Natural killer cell (primary cell): ENCODE measurements around the gene NFIB. TPM values are rescaled to one million over a fixed set of nuclear protein-coding genes. Genes with fewer than 3 reads are reported as not detected.

ENCODE experiments used
- ATAC-seq, 3 donors: fragments of 150-1000 bp in 2 of 3; fragments of 200-7000 bp in 1 of 3; cut with Tn5 transposase; 1 replicate in 1 of 3; 2 replicates in 2 of 3; pipeline ENCODE4 v1.10.0; 2021; ENCODE audit warnings: mild to moderate bottlenecking in 2 of 3, moderate library complexity in 2 of 3
- DNase-seq, 2 donors: peaks; one replicate each; pipeline versions ENCODE4 v3.0.0 to v3.0.0-alpha.2; 2013 to 2021; ENCODE audit warnings: mixed read lengths in 1 of 2
- H3K27ac ChIP-seq: one replicate; pipeline ENCODE4 v1.5.1; 2013; ENCODE audit warnings: mild to moderate bottlenecking, low read length
- H3K27me3 ChIP-seq: one replicate; pipeline ENCODE4 v1.6.1; 2013; ENCODE audit warnings: low read length; ENCODE audit not compliant: control insufficient read depth, insufficient read depth
- H3K36me3 ChIP-seq: one replicate; pipeline ENCODE4 v1.6.1; 2013; ENCODE audit warnings: low read length; ENCODE audit not compliant: control insufficient read depth, insufficient read depth
- H3K4me1 ChIP-seq: one replicate; pipeline ENCODE4 v1.6.1; 2013; ENCODE audit warnings: low read length; ENCODE audit not compliant: control insufficient read depth, insufficient read depth
- H3K4me3 ChIP-seq: one replicate; pipeline ENCODE4 v1.5.1; 2013; ENCODE audit warnings: low read length
- H3K9me3 ChIP-seq: one replicate; pipeline ENCODE4 v1.6.1; 2013; ENCODE audit warnings: low read length; ENCODE audit not compliant: control insufficient read depth, insufficient read depth
- H3K27ac Mint-ChIP-seq, 2 donors: one replicate each; pipeline ENCODE4 v1.8.0; 2022; ENCODE audit warnings: mild to moderate bottlenecking in 2 of 2, mixed read lengths in 2 of 2, moderate library complexity in 1 of 2
- H3K27me3 Mint-ChIP-seq, 2 donors: one replicate each; pipeline ENCODE4 v1.8.0; 2022; ENCODE audit warnings: low read depth in 2 of 2, mixed read lengths in 2 of 2
- H3K36me3 Mint-ChIP-seq: one replicate; pipeline ENCODE4 v1.8.0; 2022; ENCODE audit warnings: mixed read lengths
- H3K4me1 Mint-ChIP-seq, 2 donors: one replicate each; pipeline ENCODE4 v1.8.0; 2022; ENCODE audit warnings: mixed read lengths in 2 of 2
- H3K4me3 Mint-ChIP-seq: one replicate; pipeline ENCODE4 v1.8.0; 2022; ENCODE audit warnings: mild to moderate bottlenecking, moderate library complexity, mixed read lengths
- H3K9me3 Mint-ChIP-seq, 2 donors: one replicate each; pipeline ENCODE4 v1.8.0; 2022; ENCODE audit warnings: mixed read lengths in 2 of 2
- CTCF ChIP-seq: fragments of 200-600 bp; IDR thresholded peaks from one replicate; pipeline ENCODE4 v1.8.0; 2022; ENCODE audit warnings: antibody characterized with exemption
- WGBS: methylation state at CpG from one replicate; pipeline ENCODE4 v1.1.7; 2013; ENCODE audit warnings: missing lambda C conversion rate; ENCODE audit not compliant: insufficient coverage; 5-methylcytosine and 5-hydroxymethylcytosine counted together
- intact Hi-C: fragments of 100-400 bp; cut with micrococcal nuclease; formaldehyde crosslinking; loops from one replicate; pipeline ENCODE4 v1.14.2; 2022
- total RNA-seq, 4 donors: library from RNA; stranded (reverse); fragments of 120-200 nt in 1 of 4; gene quantifications; one replicate each; pipeline versions ENCODE4 v1.2.3 to v1.2.4, GENCODE V29; 2013 to 2022

NFIB gene
- total RNA-seq, 3 donors from 2014 or later (not counting 1 experiment from before 2014, with no cell fraction given): 0.20 to 0.21 TPM; not detected in 1

- ATAC-seq (no peak), DNase-seq (no peak)
- intact Hi-C loops: no loop called here
- Mint-ChIP-seq H3K27ac (no peak overlapping the region), H3K27me3 (no peaks in the 10 kb centered on the region), H3K4me1 (no peaks in the 10 kb centered on the region), H3K4me3 (no peak overlapping the region), H3K36me3 (no peaks in the 10 kb centered on the region), H3K9me3 (peaks cover 0 to 2% of the 10 kb centered on the region in 2 donors)
- Histone ChIP-seq H3K27me3 (peaks cover 2% of the 10 kb centered on the region), H3K4me3 (no peak overlapping the region), H3K27ac (no peak overlapping the region), H3K36me3 (no peaks in the 10 kb centered on the region), H3K9me3 (no peaks in the 10 kb centered on the region), H3K4me1 (no peaks in the 10 kb centered on the region)
- no peak for TF ChIP-seq CTCF
- 100% methylated on average over 2 of the region's 2 CpGs for whole genome bisulfite sequencing
Observed at GRCh38 chr9:14249527-14249926, 64.4 kb downstream of the NFIB start.

DNA sequence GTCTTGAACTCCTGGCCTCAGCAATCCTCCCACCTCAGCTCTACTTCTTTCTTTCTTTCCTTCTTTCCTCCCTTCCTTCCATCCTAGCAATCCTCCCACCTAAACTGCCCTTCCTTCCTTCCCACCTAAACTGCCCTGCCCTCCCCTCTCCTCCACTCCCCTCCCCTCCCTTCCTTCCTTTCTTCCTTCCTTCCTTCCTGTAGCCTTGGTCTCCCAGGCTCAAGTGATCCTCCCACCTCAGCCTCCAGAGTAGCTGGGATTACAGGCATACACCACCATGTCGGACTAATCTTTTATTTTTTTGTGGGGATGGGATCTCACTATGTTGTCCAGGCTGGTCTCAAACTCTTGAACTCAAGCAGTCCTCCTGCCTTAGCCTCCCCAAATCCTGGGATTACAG lies 65.8 kb downstream of the NFIB start:
- no peaks in the 10 kb centered on the region for H3K27me3 Mint-ChIP-seq
- no peak overlapping the region for H3K4me3 Mint-ChIP-seq
- H3K4me3 ChIP-seq: no peak overlapping the region
- no peaks in the 10 kb centered on the region for H3K4me1 ChIP-seq
- WGBS: 50% methylated on average over 1 of the region's 1 CpG
- no peak overlapping the region for H3K27ac ChIP-seq
- no peaks in the 10 kb centered on the region for H3K4me1 Mint-ChIP-seq
- TF ChIP-seq CTCF: no peak
- no peaks in the 10 kb centered on the region for H3K36me3 ChIP-seq
- no peaks in the 10 kb centered on the region for H3K36me3 Mint-ChIP-seq
- no peak overlapping the region for H3K27ac Mint-ChIP-seq
- ATAC-seq: no peak
- peaks cover 2% of the 10 kb centered on the region for H3K27me3 ChIP-seq
- DNase-seq: no peak
- peaks cover 0 to 2% of the 10 kb centered on the region in 2 donors for H3K9me3 Mint-ChIP-seq
- no peaks in the 10 kb centered on the region for H3K9me3 ChIP-seq
- intact Hi-C loops: no loop called here

DNA sequence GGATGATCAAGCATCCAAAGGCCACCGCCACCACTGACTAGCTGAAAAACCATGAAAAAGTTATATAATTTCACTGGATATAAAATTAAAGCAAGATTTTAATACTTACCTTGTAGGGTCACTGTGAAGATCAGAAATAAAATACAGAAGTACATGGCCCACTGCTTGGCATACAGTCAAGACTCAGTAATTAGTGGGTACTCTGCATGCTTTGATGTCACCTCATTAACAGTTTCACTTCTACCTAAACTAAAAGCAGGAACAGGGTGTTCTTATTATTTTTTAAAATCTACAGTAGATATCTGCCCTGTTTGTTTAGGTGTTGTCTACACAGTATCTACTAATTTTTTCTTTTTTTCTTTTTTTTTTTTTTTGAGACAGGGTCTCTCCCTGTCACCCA lies 66.4 kb downstream of the NFIB start:
- no peak for ATAC-seq
- 100% methylated on average over 1 of the region's 1 CpG for WGBS
- no peaks in the 10 kb centered on the region for H3K27me3 Mint-ChIP-seq
- no peak overlapping the region for H3K4me3 ChIP-seq
- intact Hi-C loops: no loop called here
- no peaks in the 10 kb centered on the region for H3K9me3 ChIP-seq
- H3K27ac ChIP-seq: no peak overlapping the region
- DNase-seq: no peak
- no peaks in the 10 kb centered on the region for H3K36me3 Mint-ChIP-seq
- peaks cover 0 to 2% of the 10 kb centered on the region in 2 donors for H3K9me3 Mint-ChIP-seq
- H3K4me1 Mint-ChIP-seq: no peaks in the 10 kb centered on the region
- TF ChIP-seq CTCF: no peak
- no peaks in the 10 kb centered on the region for H3K36me3 ChIP-seq
- no peak overlapping the region for H3K27ac Mint-ChIP-seq
- peaks cover 2% of the 10 kb centered on the region for H3K27me3 ChIP-seq
- H3K4me1 ChIP-seq: no peaks in the 10 kb centered on the region
- no peak overlapping the region for H3K4me3 Mint-ChIP-seq

DNA sequence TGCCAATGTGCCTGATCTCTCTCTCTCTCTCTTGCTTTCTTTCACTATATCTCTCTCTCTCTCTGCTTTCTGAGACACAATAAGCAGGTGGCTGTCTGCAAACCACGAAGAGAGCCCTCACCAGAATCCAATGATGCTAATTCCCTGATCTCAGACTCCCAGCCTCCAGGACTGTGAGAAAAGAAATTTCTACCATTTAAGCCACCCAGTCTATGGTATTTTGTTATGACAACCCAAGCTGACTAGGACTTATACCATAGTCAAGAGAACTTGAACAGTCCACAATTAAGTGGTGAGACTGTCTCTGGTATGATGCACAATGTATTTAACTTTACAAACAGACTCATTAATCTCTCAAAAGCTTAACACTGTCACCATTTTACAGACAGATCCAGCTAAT lies 67.0 kb downstream of the NFIB start:
- H3K9me3 ChIP-seq: no peaks in the 10 kb centered on the region
- TF ChIP-seq CTCF: no peak
- intact Hi-C loops: no loop called here
- no peak overlapping the region for H3K4me3 ChIP-seq
- H3K36me3 Mint-ChIP-seq: no peaks in the 10 kb centered on the region
- no peaks in the 10 kb centered on the region for H3K36me3 ChIP-seq
- H3K9me3 Mint-ChIP-seq: peaks cover 0 to 2% of the 10 kb centered on the region in 2 donors
- WGBS: 80% methylated on average over 1 of the region's 1 CpG
- ATAC-seq (no peak), DNase-seq (no peak)
- H3K4me1 ChIP-seq: no peaks in the 10 kb centered on the region
- H3K27ac ChIP-seq: no peak overlapping the region
- H3K27ac Mint-ChIP-seq: no peak overlapping the region
- H3K4me1 Mint-ChIP-seq: no peaks in the 10 kb centered on the region
- H3K4me3 Mint-ChIP-seq: no peak overlapping the region
- H3K27me3 Mint-ChIP-seq: no peaks in the 10 kb centered on the region
- peaks cover 2% of the 10 kb centered on the region for H3K27me3 ChIP-seq
